Mucosa of stomach (tissue), 1 donor: ENCODE results near the gene RGPD3.
"Not testable (repeated sequence)": the region's sequence is repeated elsewhere in the genome, so short reads cannot be mapped to it uniquely, and the experiment has no call there.

Experiments
- H3K27me3 ChIP-seq: one replicate; pipeline ENCODE4 v1.7.0; 2013; ENCODE audit warnings: mild to moderate bottlenecking, low read length; ENCODE audit not compliant: control insufficient read depth, insufficient read depth
- H3K36me3 ChIP-seq: one replicate; pipeline ENCODE4 v1.7.0; 2013; ENCODE audit warnings: low read length; ENCODE audit not compliant: control insufficient read depth, insufficient read depth
- H3K4me1 ChIP-seq: one replicate; pipeline ENCODE4 v1.7.0; 2013; ENCODE audit warnings: mild to moderate bottlenecking, low read length; ENCODE audit not compliant: control insufficient read depth, insufficient read depth
- H3K4me3 ChIP-seq: one replicate; pipeline ENCODE4 v1.7.0; 2013; ENCODE audit warnings: low read length
- H3K9ac ChIP-seq: one replicate; pipeline ENCODE4 v1.7.0; 2013; ENCODE audit warnings: mild to moderate bottlenecking, low read length, moderate library complexity
- H3K9me3 ChIP-seq: one replicate; pipeline ENCODE4 v1.7.0; 2013; ENCODE audit warnings: mild to moderate bottlenecking, low read length, moderate library complexity; ENCODE audit not compliant: control insufficient read depth
- donor health status: Pancreatic carcinoma.

RGPD3 gene

GRCh38 chr2:106468107-106468506 lies at the start of gene RGPD3:
Gene RGPD3 (minus strand): TSS chr2:106468413. CDS start chr2:106468288, 125 bp downstream.
- H3K4me1 ChIP-seq, H3K36me3 ChIP-seq, H3K4me3 ChIP-seq, H3K9me3 ChIP-seq, H3K9ac ChIP-seq, H3K27me3 ChIP-seq: not testable (repeated sequence)

- Histone ChIP-seq H3K4me3 (no peak overlapping the region), H3K27me3 (no peaks in the 10 kb centered on the region), H3K9ac (no peak overlapping the region), H3K4me1 (no peaks in the 10 kb centered on the region), H3K9me3 (no peaks in the 10 kb centered on the region), H3K36me3 (no peaks in the 10 kb centered on the region)
Observed at GRCh38 chr2:106517329-106517728, 49.1 kb upstream of the RGPD3 start.

GRCh38 chr2:106516864-106517263 lies 48.7 kb upstream of the RGPD3 start:
- Histone ChIP-seq H3K27me3 (no peaks in the 10 kb centered on the region), H3K4me1 (no peaks in the 10 kb centered on the region), H3K36me3 (no peaks in the 10 kb centered on the region), H3K9me3 (no peaks in the 10 kb centered on the region), H3K4me3 (no peak overlapping the region), H3K9ac (no peak overlapping the region)

- Histone ChIP-seq H3K9ac (no peak overlapping the region), H3K36me3 (no peaks in the 10 kb centered on the region), H3K4me3 (no peak overlapping the region), H3K9me3 (no peaks in the 10 kb centered on the region), H3K27me3 (no peaks in the 10 kb centered on the region), H3K4me1 (no peaks in the 10 kb centered on the region)
Observed at GRCh38 chr2:106516436-106516835, 48.2 kb upstream of the RGPD3 start.

GRCh38 chr2:106514827-106515226 lies 46.6 kb upstream of the RGPD3 start:
- not testable (repeated sequence) for H3K4me1 ChIP-seq, H3K4me3 ChIP-seq, H3K36me3 ChIP-seq, H3K27me3 ChIP-seq, H3K9ac ChIP-seq, H3K9me3 ChIP-seq

- not testable (repeated sequence) for H3K9ac ChIP-seq, H3K4me3 ChIP-seq, H3K9me3 ChIP-seq, H3K36me3 ChIP-seq, H3K4me1 ChIP-seq, H3K27me3 ChIP-seq
Observed at GRCh38 chr2:106513391-106513790, 45.2 kb upstream of the RGPD3 start.

GRCh38 chr2:106511934-106512333 lies 43.7 kb upstream of the RGPD3 start:
- not testable (repeated sequence) for H3K27me3 ChIP-seq, H3K4me3 ChIP-seq, H3K4me1 ChIP-seq, H3K9me3 ChIP-seq, H3K36me3 ChIP-seq, H3K9ac ChIP-seq

GRCh38 chr2:106511476-106511901 lies 43.3 kb upstream of the RGPD3 start:
- H3K9ac ChIP-seq, H3K27me3 ChIP-seq, H3K36me3 ChIP-seq, H3K4me1 ChIP-seq, H3K9me3 ChIP-seq, H3K4me3 ChIP-seq: not testable (repeated sequence)

- H3K36me3 ChIP-seq, H3K4me3 ChIP-seq: not testable (repeated sequence)
Observed at GRCh38 chr2:106510791-106511190, 42.6 kb upstream of the RGPD3 start.

GRCh38 chr2:106509374-106509770 lies 41.2 kb upstream of the RGPD3 start:
- H3K36me3 ChIP-seq, H3K4me1 ChIP-seq, H3K27me3 ChIP-seq, H3K4me3 ChIP-seq, H3K9ac ChIP-seq, H3K9me3 ChIP-seq: not testable (repeated sequence)

More at GRCh38 chr2:106510791-106511190, 42.6 kb upstream of the RGPD3 start:
- H3K9ac ChIP-seq, H3K9me3 ChIP-seq, H3K27me3 ChIP-seq, H3K4me1 ChIP-seq: not testable (repeated sequence)

- H3K4me1 ChIP-seq, H3K9me3 ChIP-seq, H3K36me3 ChIP-seq, H3K9ac ChIP-seq, H3K27me3 ChIP-seq, H3K4me3 ChIP-seq: not testable (repeated sequence)
Observed at GRCh38 chr2:106508660-106509373, 40.6 kb upstream of the RGPD3 start.

GRCh38 chr2:106506002-106506687 lies 37.9 kb upstream of the RGPD3 start:
- not testable (repeated sequence) for H3K36me3 ChIP-seq, H3K4me1 ChIP-seq, H3K4me3 ChIP-seq, H3K9ac ChIP-seq, H3K9me3 ChIP-seq, H3K27me3 ChIP-seq

- H3K36me3 ChIP-seq, H3K9me3 ChIP-seq, H3K9ac ChIP-seq, H3K4me3 ChIP-seq, H3K27me3 ChIP-seq, H3K4me1 ChIP-seq: not testable (repeated sequence)
Observed at GRCh38 chr2:106504787-106505186, 36.6 kb upstream of the RGPD3 start.
